ENCODE results near the gene PDE3A.

- TF ChIP-seq CTCF (IDR thresholded peaks at IDR 0.05) (no peak), POLR2A (IDR thresholded peaks at IDR 0.05) (no peak), POLR2AphosphoS5 (IDR thresholded peaks at IDR 0.05) (no peak)
Observed at GRCh38 chr12:20356048-20356447, 12.3 kb upstream of the PDE3A start.

Measured in prostate gland (tissue), 2 donors.